HG02938 (cell line): ENCODE data around the gene TMEM52B.
"Not testable (repeated sequence)": the region's sequence is repeated elsewhere in the genome, so short reads cannot be mapped to it uniquely, and the experiment has no call there.

Experiments
- ATAC-seq: cut with Tn5 transposase; IDR thresholded peaks from one replicate; pipeline ENCODE4 v1.9.1; 2021; ENCODE audit warnings: mild to moderate bottlenecking, moderate library complexity; ENCODE audit not compliant: unreplicated experiment

The TMEM52B gene

DNA sequence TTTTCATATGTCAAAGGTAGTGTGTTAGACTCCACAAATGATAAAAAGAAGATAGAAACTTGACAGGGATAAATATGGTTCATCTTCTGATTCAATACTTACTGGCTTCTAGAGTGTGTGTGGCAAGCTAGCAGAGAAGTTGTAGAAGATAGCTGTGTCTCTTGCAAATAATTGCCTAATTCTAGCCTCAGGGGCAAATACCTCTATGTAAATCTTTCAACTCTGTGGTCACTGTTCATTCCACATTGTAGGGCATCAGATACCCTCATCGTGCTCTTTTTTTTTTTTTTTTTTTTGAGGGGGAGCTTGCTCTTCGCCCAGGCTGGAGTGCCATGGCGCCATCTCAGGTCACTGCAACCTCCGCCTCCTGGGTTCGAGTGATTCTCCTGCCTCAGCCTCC lies 8.6 kb upstream of the TMEM52B start:
- ATAC-seq: no peak

DNA sequence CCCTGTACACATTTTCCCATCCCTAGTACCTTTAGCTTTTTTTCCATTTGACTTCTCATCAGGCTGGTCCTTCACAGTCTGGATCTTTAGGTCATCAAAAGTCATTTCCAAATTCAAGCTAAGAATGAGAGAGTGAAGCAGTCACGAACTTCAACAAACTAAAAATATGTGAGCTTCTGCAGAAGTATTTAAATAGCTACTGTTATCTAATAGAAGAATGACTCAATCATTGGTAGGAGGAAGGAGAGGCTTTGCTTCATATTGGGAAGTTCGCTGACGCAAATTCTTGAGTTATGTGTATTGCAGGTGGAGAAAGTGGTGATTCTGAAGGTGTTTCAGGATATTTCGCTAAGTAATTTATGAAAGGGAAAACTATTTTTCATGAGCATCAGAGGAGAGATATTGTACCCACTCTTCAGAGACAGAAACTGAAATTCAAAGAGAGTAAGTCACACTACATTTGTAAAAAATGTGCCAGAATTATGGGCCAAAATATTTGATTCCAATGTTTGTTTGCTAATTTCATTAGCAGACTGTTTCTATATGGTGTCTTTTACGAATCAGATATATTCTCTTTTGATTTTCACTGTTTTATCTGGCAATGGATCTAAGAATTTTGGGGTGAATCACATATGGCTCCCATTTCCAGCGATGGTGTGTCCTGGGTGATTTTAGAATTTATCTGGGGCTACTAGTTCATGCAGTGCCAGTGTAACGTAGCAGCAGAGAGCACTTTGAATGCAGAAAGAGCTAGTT lies 6.7 kb upstream of the TMEM52B start, which contains the start of gene OLR1:
TSS of gene OLR1 (minus strand) at position 160 of the 756 bp plus-strand sequence. CDS start at position 105, 55 bp downstream.
- no peak for ATAC-seq

DNA sequence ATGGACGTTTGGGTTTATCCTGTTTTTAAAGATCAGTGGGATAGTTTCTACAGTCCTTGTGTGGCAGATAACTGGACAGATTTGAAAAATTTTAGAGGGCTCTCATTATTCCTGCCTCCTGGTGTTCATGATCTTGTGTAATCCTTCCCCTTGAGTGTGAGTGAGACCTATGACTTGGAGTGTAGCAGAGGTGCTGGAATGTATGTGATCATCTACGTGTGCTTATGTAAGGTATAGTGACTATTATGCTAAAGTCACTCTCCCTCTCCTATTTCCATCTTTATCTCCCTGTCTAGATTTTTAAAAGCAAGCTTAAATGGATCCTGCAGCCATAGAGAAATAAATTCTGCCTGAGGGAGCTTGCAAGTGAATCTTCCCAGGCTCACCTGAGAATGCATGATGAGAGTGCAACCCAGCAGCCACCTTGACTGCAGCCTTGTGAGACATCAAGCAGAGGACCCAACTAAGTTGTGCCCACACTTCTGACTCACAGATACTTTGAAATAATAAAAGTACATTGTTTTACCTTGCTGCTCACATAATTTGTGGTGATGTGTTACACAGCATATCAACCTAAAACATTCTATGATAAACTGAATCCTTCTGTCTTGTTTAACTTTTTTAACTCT lies 3.7 kb upstream of the TMEM52B start:
- no peak for ATAC-seq

DNA sequence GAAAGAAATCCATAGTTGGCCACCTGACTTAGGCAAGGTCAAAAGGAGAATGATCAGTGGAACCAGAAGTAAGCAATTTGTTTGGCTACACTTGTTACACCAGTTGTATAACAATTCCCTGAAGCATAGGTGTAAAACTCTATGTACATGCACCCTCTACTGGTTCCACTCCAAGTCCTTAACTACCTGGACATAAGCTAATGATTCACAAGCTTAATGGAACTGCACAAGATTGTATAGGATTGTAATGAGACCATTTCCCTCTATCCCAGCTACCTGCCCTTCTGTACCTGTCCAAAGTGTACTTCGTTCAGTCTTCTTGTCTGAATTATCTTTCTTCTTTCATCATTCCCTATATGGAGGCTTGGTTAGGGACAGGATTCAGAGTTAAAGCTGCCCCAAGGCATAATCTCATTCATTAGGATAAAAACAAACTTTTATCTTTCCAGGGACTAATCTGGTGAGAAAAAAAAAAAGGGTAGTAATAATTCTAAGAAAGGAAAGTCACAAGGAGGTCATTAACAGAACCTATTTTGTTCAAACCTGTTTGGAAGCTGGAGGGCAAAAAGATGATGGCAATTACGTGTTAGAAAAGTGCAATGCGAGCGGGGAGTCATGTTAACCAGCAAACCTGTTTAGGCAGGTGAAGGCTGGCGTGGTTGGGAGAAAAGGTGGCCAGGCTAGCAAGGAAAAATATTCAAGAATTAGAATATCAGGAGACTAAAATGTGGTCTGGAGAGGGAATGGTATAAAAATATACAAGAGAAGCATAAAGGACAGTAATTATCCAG lies 2.8 kb upstream of the TMEM52B start:
- no peak for ATAC-seq

GRCh38 chr12:10179776-10180181 lies 947 bp downstream of the TMEM52B start:
- no peak for ATAC-seq

- ATAC-seq: no peak
These were observed 3.7 kb downstream of the TMEM52B start for GRCh38 chr12:10182354-10183049.

- ATAC-seq: no peak
These were observed 5.5 kb downstream of the TMEM52B start for GRCh38 chr12:10184261-10184843.

DNA sequence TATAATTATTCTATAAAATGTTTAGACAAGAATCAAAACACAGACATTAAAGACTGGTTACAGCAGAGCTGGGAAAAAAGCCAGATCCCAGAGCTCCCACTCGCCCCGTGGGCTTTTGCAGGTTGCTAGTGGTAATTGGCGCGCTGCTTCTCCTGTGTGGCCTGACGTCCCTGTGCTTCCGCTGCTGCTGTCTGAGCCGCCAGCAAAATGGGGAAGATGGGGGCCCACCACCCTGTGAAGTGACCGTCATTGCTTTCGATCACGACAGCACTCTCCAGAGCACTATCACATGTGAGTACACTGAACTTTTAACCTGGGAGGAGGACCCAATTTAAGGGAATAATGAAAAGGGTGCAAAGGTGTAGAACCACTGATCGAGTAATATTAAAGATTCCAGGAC lies 7.5 kb downstream of the TMEM52B start:
- no peak for ATAC-seq

DNA sequence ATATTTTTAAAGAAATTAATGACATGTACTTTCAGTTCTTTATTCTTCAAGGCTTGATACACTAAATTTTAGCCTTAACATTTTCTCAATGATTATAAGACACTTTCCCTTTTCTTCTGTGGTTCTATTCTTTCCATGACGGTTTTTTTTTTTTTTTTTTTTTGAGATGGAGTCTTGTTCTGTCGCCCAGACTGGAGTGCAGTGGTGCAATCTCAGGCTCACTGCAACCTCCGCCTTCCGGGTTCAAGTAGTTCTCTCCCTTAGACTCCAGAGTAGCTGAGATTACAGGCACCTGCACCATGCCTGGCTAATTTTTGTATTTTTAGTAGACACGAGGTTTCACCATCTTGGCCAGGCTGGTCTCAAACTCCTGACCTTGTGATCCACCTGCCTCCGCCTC lies 8.1 kb downstream of the TMEM52B start:
- ATAC-seq: not testable (repeated sequence)

- ATAC-seq: no peak
These were observed 10.8 kb downstream of the TMEM52B start for GRCh38 chr12:10189653-10190052.

DNA sequence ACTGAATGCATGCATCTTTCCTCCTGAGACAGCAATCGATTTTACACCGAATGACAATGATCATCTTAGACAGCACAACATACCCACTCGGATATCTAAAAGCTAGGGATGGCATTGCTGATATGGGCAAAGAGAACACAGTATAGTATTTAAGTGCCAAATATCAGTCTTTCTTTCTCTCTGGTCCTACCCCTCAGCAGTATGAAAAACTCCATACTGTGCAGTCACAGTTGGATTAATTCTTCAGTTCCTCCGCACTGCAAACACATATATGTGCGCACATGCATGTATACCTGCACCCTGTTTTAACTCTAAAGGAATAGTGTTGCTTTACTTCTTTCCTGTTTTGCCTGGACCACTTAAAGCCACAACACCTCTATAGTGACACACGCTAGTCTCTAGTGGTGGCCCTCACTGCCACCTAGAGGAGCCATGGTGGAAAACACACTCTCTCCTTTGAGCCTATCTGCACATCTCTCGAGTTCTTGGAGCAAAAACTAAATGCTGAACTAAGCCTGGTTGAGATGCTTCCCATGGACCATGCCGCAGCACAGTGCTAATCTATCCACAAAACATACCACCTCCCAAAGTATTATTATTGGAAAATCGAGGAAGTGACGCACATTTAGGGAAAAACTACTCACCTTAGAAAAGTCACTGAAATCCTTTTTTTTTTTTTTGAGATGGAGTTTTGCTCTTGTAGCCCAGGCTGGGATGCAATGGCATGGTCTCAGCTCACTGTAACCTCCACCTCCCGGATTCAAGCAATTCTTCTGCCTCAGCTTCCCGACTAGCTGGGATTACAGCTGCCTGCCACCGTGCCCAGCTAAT lies 11.9 kb downstream of the TMEM52B start:
- peak; percentile 86 for ATAC-seq

DNA sequence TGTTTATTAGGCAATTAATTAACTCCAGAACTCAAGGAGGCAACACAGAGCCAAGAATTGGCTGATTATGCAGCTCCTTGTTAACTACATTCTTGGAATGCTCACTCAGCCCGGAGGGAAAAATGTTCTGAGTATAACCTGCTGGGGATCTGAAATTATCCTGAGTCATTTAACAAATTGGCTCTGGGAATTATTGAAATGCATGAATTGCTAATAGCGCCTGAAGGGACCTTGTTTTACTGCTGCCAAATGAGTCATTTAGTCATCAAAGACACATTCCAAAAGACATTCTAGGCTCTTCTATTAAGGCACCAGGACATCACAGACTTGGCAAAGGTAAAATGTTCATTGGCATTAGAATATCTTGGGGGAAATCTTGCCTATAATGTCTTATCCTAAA lies 13.0 kb downstream of the TMEM52B start:
- no peak for ATAC-seq

DNA sequence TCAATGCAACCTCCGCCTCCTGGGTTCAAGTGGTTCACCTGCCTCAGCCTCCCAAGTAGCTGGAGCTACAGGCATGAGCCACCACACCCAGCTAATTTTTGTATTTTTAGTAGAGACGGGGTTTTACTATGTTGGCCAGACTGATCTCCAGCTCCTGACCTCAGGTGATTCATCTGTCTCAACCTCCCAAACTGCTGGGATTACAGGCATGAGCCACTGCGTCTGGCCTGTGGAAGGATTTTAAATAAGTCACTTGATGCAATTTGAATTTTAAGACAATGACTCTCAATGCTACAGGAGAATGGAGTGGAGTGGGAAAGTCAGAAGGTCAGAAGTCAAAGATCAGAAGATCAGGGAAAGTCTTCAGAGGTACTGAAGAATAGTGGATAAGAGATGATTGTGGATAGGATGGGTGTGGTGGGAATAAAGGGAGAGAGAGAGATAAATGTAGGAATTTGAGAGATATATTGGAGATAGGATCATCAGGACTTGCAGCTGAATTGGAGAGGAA lies 15.4 kb downstream of the TMEM52B start:
- ATAC-seq: no peak

GRCh38 chr12:10196210-10196609 lies 17.4 kb downstream of the TMEM52B start:
- ATAC-seq: peak; percentile 93

DNA sequence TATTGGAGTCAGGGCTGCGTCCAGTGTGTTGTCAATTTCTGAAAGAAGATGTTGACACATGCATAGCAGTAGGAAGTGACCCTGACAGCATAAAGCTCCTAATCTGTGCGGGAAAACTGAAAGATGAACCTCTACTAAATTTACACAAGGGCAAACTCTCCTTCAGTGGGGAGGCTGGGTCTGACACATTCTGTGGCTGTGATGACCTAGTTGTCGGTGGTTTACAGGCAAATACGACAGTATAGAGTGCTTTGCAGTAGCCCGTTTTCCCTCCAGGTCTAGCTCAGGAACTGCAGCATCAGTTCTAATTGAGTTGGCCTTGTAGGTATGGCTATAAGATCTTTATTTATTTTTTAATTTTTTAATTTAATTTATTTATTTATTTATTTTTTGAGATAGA lies 19.0 kb downstream of the TMEM52B start:
- no peak for ATAC-seq

DNA sequence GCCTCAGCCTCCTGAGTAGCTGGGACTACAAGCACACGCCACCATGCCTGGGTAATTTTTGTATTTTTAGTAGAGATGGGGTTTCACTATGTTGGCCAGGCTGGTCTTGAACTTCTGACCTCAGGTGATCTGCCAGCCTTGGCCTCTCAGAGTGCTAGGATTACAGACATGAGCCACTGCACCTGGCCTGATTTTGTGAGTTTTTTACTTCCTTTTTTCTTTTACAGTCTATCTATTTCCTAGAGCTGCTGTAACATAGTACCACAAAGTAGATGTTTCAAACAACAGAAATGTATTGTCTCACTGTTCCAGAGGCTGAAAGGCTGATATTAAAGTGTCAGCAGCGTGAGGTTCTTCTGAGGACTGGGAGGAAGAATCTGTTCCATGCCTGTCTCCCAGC lies 25.7 kb downstream of the TMEM52B start:
- ATAC-seq: not testable (repeated sequence)

GRCh38 chr12:10205220-10205807 lies 26.5 kb downstream of the TMEM52B start:
- no peak for ATAC-seq

GRCh38 chr12:10207136-10207535 lies 28.3 kb downstream of the TMEM52B start:
- ATAC-seq: no peak

- no peak for ATAC-seq
These were observed 31.4 kb downstream of the TMEM52B start for GRCh38 chr12:10210225-10210624.
